Mammary epithelial cell (primary cell): ENCODE results near the gene DRAP1.

ENCODE experiments used
- CTCF ChIP-seq, 2 donors: IDR thresholded peaks in 1 of 2; conservative IDR thresholded peaks in 1 of 2; 2 replicates each; pipeline ENCODE4 v1.5.1; 2011 to 2012; ENCODE audit warnings: inconsistent platforms in 2 of 2, low read length in 2 of 2, mild to moderate bottlenecking in 2 of 2, control low read depth in 1 of 2, low read depth in 1 of 2; ENCODE audit not compliant: insufficient read depth in 1 of 2; ENCODE audit errors: extremely low read depth in 1 of 2
- EZH2 ChIP-seq: IDR thresholded peaks from 2 replicates; pipeline ENCODE4 v1.6.1; 2012; ENCODE audit warnings: low read length, inconsistent platforms, borderline replicate concordance

GRCh38 chr11:65928667-65929066 lies 9.4 kb downstream of the DRAP1 start:
- TF ChIP-seq CTCF (conservative IDR thresholded peaks at IDR 0.05 in 1 of 2, IDR thresholded peaks at IDR 0.05 in 1 of 2; ENCODE audit: extremely low read depth in 1 of 2, insufficient read depth in 1 of 2, low read depth in 1 of 2, low read length in 2 of 2) (no peak), EZH2 (no peak)
